ENCODE data around the gene AP3S1.

GRCh38 chr5:115952588-115952987, 110.9 kb downstream of the AP3S1 start:
- TF ChIP-seq CTCF (IDR thresholded peaks at IDR 0.05), result no peak
- no peak for TF ChIP-seq POLR2A (IDR thresholded peaks at IDR 0.05)
